COLO829 (cell line): ENCODE measurements around the gene CLCN1.
"Not testable (repeated sequence)": the region's sequence is repeated elsewhere in the genome, so short reads cannot be mapped to it uniquely, and the experiment has no call there.

ENCODE experiments used
- DNase-seq: peaks from one replicate; pipeline ENCODE4 v3.0.0; 2012; ENCODE audit warnings: low spot score

CLCN1 gene

GRCh38 chr7:143315776-143316175, at the start of gene CLCN1:
Gene CLCN1, plus strand, starts transcription at chr7:143316111. Its CDS starts 102 bp downstream, at chr7:143316213.
- no peak for DNase-seq

GRCh38 chr7:143269251-143269650, 46.7 kb upstream of the CLCN1 start:
- DNase-seq: no peak

- DNase-seq: no peak
Observed at GRCh38 chr7:143271240-143271639, 44.7 kb upstream of the CLCN1 start.

GRCh38 chr7:143272871-143273270, 43.0 kb upstream of the CLCN1 start:
- no peak for DNase-seq

GRCh38 chr7:143279186-143280098, 36.5 kb upstream of the CLCN1 start:
- DNase-seq: peak; percentile 98

GRCh38 chr7:143280160-143280559, 35.8 kb upstream of the CLCN1 start:
- DNase-seq: no peak

- DNase-seq: no peak
Observed at GRCh38 chr7:143280566-143280965, 35.3 kb upstream of the CLCN1 start.

GRCh38 chr7:143281529-143281928, 34.4 kb upstream of the CLCN1 start:
- no peak for DNase-seq

- DNase-seq: no peak
Observed at GRCh38 chr7:143282124-143282523, 33.8 kb upstream of the CLCN1 start.

GRCh38 chr7:143283381-143283780, 32.5 kb upstream of the CLCN1 start:
- DNase-seq: no peak

- DNase-seq: no peak
Observed at GRCh38 chr7:143284591-143285469, 31.1 kb upstream of the CLCN1 start, which contains the start of gene TMEM139. Gene TMEM139, plus strand, starts transcription at chr7:143284958. Its CDS starts 1,000 bp downstream, at chr7:143285958.

GRCh38 chr7:143285470-143285778, 30.5 kb upstream of the CLCN1 start:
- DNase-seq: no peak

GRCh38 chr7:143285806-143286521, 29.9 kb upstream of the CLCN1 start:
- peak; percentile 70 for DNase-seq

- no peak for DNase-seq
Observed at GRCh38 chr7:143286522-143286890, 29.4 kb upstream of the CLCN1 start.

GRCh38 chr7:143287339-143287934, 28.5 kb upstream of the CLCN1 start:
- no peak for DNase-seq

GRCh38 chr7:143287935-143288826, 27.7 kb upstream of the CLCN1 start, which contains the start of gene CASP2:
Gene CASP2, plus strand, starts transcription at chr7:143288351. Its CDS starts 105 bp downstream, at chr7:143288456.
- DNase-seq: peak; percentile 100

GRCh38 chr7:143288836-143289235, 27.1 kb upstream of the CLCN1 start:
- peak; percentile 50 for DNase-seq

- DNase-seq: no peak
Observed at GRCh38 chr7:143289421-143289820, 26.5 kb upstream of the CLCN1 start.

- DNase-seq: not testable (repeated sequence)
Observed at GRCh38 chr7:143289888-143290287, 26.0 kb upstream of the CLCN1 start.

GRCh38 chr7:143290293-143290692, 25.6 kb upstream of the CLCN1 start:
- DNase-seq: no peak

GRCh38 chr7:143292876-143293275, 23.0 kb upstream of the CLCN1 start:
- DNase-seq: no peak
